Measurements from ENCODE around the gene GTF2F2. TPM values are rescaled to one million over a fixed set of nuclear protein-coding genes. Genes with fewer than 3 reads are reported as not detected.

Gene GTF2F2
- total and polyA plus RNA-seq, 7 donors: 18.5 to 32.7 (median 28.5) TPM

DNA sequence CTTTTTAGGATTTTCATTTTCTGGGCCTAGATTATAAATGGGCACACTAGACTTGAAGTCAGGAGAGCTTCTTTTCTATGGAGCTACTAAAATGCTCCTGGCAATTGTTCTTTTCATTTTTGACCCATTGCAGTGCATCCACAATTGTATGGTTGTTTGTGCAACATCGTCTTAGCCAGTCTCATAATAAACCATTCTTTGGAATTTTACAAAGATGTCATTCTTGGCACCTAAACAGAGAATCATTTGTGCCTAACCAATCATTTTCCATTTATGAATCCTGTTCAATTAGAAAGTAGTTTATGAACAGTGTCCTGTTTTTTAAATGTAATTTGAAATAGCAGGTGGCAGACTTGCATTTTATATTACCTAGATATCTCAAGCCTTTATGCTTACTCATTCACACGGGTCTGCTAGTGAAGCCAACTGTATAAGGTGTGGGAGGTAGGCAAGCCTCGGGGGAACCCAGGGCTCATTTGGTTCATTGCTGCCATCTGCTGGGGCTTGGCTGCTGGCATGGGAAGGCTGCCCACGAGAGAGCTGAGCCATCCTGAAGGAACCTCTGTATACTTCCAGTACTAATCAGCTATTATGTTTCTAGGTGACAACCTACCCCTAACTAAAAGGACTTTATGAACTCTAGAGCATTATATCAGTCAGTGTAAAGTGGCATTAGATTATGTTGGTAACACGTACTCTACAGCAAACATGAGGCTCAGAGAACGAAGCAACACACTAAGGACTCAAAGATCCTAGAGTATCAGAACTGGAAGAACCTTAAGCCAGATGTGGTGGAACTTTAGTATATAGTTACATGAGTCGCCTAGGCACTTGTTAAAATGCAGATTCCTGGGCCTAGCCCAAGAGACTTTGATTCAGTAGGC, 160.7 kb downstream of the GTF2F2 start:
- TF ChIP-seq, protein P1, sequence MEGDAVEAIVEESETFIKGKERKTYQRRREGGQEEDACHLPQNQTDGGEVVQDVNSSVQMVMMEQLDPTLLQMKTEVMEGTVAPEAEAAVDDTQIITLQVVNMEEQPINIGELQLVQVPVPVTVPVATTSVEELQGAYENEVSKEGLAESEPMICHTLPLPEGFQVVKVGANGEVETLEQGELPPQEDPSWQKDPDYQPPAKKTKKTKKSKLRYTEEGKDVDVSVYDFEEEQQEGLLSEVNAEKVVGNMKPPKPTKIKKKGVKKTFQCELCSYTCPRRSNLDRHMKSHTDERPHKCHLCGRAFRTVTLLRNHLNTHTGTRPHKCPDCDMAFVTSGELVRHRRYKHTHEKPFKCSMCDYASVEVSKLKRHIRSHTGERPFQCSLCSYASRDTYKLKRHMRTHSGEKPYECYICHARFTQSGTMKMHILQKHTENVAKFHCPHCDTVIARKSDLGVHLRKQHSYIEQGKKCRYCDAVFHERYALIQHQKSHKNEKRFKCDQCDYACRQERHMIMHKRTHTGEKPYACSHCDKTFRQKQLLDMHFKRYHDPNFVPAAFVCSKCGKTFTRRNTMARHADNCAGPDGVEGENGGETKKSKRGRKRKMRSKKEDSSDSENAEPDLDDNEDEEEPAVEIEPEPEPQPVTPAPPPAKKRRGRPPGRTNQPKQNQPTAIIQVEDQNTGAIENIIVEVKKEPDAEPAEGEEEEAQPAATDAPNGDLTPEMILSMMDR (IDR thresholded peaks at IDR 0.05): peak; percentile 67 to 75 (median 72)
- TF ChIP-seq POLR2AphosphoS5 (IDR thresholded peaks at IDR 0.05) (peak in 2 of 4 donors; percentile 40 to 44), EP300 (IDR thresholded peaks at IDR 0.05) (no peak), POLR2A (IDR thresholded peaks at IDR 0.05) (no peak)
- Histone ChIP-seq H3K27ac (peak overlapping the region in 3 of 4 donors; percentile 24 to 37 (median 37)), H3K4me1 (peaks cover 0 to 24% (median 13%) of the 10 kb centered on the region in 4 donors), H3K4me3 (no peak overlapping the region), H3K27me3 (no peaks in the 10 kb centered on the region), H3K36me3 (peaks cover 0 to 29% (median 0%) of the 10 kb centered on the region in 4 donors), H3K9me3 (no peaks in the 10 kb centered on the region)
- intact Hi-C loops (cut with DNase I): loop anchor here (1.0 to 2.0 kb wide), 3 partner anchors 86 to 234 kb away; partner anchors contain the start of gene GTF2F2
- 35 to 47% methylated on average over 7 of the region's 7 CpGs for WGBS, 2 donors
- DNase-seq: peak; percentile 83

DNA sequence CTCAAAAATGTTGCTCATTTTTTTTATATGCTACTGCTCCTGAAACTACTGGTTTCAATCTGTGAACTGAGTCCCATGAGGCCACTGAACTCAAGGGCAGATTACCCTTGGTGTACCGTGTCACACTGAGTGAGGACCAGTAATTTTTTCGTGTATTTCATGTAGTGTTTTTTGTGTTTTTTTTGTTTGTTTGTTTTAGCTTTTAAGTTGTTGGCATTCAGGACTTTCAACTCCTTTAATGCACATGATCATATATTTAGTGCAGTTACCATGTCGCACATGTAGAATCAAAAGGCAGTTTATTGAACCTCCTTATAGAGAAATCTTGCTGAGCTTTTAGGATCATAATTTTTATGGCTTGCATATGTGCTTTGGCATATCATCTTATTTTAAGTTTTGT, 162.7 kb downstream of the GTF2F2 start:
- no peak for DNase-seq
- Histone ChIP-seq H3K27me3 (no peaks in the 10 kb centered on the region), H3K9me3 (no peaks in the 10 kb centered on the region), H3K4me3 (no peak overlapping the region), H3K36me3 (peaks cover 0 to 40% (median 0%) of the 10 kb centered on the region in 4 donors), H3K4me1 (peaks cover 0 to 24% (median 13%) of the 10 kb centered on the region in 4 donors), H3K27ac (no peak overlapping the region)
- intact Hi-C loops (cut with DNase I): loop anchor here (2.0 kb wide), 1 partner anchor 228 kb away; no protein-coding TSS in a partner anchor
- 79 to 80% methylated on average over 3 of the region's 3 CpGs for WGBS, 2 donors
- TF ChIP-seq POLR2AphosphoS5 (IDR thresholded peaks at IDR 0.05): no peak

DNA sequence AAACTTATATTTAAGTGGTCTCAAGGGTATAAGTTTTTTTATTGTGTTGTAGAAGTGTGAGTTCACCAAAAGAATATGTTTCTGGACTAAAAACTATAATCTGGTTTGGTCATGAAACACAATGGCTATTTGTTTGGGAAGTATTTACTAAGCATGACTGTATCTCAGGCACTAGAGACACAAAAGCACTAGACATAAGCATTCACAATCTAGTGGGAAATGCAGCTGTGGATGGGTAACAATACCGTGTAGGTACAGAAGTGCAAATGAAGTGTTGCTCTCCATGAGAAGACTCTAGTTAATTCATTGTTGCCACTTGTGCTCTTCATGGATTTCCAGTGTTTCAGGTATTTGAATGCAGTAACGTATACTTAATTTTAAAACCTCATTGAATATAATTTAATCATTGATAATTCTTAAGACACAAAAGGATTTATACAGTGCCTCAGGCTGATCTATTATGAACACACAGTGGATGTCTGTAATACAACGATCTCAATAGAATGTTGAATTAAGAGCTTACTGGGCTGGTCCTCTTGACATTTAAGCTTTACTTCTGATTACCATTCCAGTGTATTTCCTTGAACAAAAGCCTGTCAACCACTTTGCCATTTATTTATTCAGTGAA, 169.7 kb downstream of the GTF2F2 start:
- TF ChIP-seq, protein P1 (IDR thresholded peaks at IDR 0.05): no peak
- TF ChIP-seq POLR2AphosphoS5 (IDR thresholded peaks at IDR 0.05) (no peak), POLR2A (IDR thresholded peaks at IDR 0.05) (no peak), EP300 (IDR thresholded peaks at IDR 0.05) (no peak)
- intact Hi-C loops (cut with DNase I): no loop called here
- Histone ChIP-seq H3K27ac (no peak overlapping the region), H3K4me1 (no peaks in the 10 kb centered on the region), H3K27me3 (no peaks in the 10 kb centered on the region), H3K36me3 (peaks cover 0 to 36% (median 0%) of the 10 kb centered on the region in 4 donors), H3K9me3 (no peaks in the 10 kb centered on the region), H3K4me3 (no peak overlapping the region)
- no peak for DNase-seq
- WGBS, 2 donors: 92 to 93% methylated on average over 3 of the region's 3 CpGs

DNA sequence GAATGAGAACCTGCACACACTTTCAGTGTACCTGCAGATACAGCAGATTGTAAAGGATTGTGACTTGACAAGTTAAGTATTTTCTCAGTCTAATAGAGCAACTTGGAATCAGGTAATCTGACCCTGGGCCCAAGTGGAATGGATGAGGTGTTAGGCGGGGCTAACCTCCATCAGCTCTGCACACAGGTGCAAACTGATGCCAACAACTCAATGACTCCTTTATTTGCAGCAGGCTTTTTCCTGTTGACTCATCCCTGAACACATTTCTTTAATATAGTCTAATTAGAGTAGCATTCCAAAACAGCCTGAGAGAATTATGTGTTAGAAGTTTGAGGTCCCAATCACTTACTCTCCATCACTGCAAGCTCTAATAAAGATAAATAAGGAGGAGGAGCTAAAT, 171.9 kb downstream of the GTF2F2 start:
- no peaks in the 10 kb centered on the region for H3K27me3 ChIP-seq

More for the DNA sequence above, 171.9 kb downstream of the GTF2F2 start:
- H3K4me3 ChIP-seq: no peak overlapping the region
- peaks cover 0 to 21% (median 0%) of the 10 kb centered on the region in 4 donors for H3K36me3 ChIP-seq
- intact Hi-C loops (cut with DNase I): no loop called here
- H3K9me3 ChIP-seq: no peaks in the 10 kb centered on the region
- H3K27ac ChIP-seq: no peak overlapping the region
- TF ChIP-seq, protein P1 (IDR thresholded peaks at IDR 0.05): no peak
- TF ChIP-seq EP300 (IDR thresholded peaks at IDR 0.05) (no peak), POLR2AphosphoS5 (IDR thresholded peaks at IDR 0.05) (no peak), POLR2A (IDR thresholded peaks at IDR 0.05) (no peak)
- no peak for DNase-seq
- no peaks in the 10 kb centered on the region for H3K4me1 ChIP-seq
- WGBS, 2 donors: 53 to 74% methylated on average over 1 of the region's 1 CpG
